Raji (cell line): ENCODE results near the gene LACC1.

Experiments
- POLR2A ChIP-seq: IDR thresholded peaks from 2 replicates; pipeline ENCODE4 v1.6.1; 2011; ENCODE audit warnings: low read depth, low read length, control low read depth; ENCODE audit not compliant: insufficient read depth

Gene LACC1

DNA sequence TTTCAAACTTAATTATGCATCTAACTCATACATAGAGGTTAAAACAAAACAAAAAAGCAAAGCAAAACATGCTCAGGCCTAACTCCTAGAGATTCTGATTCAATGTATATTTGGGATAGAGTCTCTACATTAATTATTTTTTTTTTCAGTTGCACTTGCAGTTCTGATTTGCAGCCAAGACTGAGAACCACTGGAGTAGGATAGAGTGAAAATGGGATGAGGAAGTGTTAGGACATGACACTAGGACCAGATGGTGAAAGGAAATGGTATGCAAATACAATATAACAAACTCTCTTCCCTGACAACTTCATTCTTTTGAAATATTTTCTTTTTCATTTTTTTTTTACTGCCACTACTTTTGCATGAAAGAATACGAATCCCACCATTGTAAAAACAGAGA, 1.9 kb upstream of the LACC1 start:
- TF ChIP-seq POLR2A = no peak

DNA sequence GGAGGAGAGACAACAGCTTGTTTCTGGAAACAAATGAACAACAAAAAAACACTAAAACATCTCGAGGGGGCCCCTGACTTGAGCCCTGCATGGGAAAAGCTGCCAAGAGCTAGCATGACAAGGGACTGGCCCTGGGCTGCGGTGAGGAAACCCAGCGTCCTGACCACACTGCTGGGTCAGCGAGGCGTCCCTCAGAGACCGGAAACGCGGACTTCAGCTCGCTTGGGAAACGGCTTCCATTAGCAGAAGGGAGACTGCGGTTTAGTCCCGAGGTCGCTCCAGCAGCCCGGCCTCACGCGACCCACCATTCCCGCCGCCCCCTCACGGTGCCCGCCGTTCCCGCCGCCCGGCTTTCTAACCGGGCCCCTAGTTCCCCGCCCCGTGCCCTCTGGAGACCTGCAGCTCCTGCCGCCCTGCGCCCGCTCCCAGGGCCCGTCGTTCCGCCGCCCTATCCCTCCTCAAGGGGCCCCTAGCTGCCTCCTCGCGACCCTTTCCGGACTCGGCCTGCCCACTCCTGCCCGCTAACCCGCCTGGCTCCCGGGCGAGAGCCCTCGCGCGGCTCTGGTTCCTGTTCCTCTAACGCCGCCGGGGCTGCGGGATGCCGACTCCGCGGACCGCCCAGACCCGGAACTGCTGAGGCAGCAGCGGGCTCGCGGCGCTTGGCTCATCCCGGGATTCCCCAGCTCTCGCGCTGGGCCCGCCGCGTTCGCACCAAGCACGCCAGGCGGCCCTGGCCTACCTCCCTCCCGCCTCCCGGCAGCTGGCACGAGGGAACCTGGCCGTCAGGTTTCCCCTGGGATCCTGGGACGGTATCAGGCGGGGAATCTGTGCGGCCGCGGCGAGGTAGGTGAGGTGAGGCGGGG, 581 bp upstream of the LACC1 start, which contains the start of gene CCDC122:
Gene CCDC122, minus strand, starts transcription at position 849 of the 863 bp plus-strand sequence. CDS start 10,364 bp downstream, outside the sequence.
- peak; percentile 68; the same call in 1 of the 2 replicates for TF ChIP-seq POLR2A

DNA sequence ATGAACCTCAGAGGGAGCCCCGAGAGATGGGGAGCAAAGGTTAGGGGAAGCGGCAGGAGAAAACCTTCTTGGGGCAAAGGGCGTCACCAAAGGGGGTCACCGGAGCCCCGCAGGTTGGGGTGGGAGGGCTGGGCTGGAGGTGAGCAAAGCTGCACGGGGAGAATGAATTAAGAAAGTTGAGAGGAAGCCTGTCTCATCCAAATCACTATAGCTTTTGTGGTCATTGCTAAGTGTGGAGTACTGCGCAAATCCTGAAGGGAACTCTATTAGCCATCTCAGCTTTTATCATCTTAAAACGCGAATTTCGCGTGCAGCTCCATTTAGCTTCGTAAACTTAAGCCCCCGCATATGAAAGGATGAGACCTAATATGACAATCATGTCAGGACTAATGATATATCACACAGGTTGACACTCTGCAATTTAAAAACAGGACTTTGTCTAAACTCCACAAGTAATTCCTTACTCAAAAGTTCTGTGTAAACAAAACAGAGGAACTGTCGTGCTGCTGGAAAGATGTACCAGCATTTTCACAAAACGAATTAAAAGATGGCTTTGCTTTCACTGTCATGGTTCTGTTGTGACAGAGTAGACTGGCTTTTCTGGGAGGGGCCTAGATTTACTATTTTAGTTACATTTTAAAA, 631 bp downstream of the LACC1 start:
- TF ChIP-seq POLR2A = no peak

DNA sequence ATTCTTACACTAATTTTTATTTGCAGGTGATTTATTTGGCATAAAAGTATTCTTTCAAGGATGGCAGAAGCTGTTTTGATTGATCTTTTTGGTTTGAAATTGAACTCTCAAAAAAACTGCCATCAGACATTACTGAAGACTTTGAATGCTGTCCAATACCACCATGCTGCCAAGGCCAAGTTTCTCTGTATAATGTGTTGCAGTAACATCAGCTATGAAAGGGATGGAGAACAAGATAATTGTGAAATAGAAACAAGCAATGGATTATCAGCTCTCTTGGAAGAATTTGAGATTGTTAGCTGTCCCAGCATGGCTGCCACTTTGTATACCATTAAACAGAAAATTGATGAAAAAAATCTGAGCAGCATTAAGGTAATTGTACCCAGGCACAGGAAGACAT, 1.2 kb downstream of the LACC1 start:
- TF ChIP-seq POLR2A = no peak

DNA sequence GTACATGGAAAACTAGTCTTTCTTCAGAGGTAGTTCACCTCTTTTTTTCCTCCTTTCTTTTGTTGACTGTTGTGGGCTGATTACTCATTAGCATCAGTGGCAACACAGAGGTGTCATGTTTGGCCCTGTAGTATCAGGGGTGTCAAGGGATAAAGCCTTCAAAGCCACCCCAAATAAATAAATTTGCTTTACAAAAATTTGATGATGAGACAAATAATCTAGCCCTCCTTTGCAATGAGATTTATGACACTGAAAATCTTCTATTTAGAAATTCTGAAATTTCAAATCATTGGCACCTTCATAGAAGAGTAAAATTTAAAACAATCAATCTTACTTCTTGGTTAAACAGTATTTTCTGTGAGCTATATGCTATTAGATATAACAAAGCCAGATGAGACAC, 1.9 kb downstream of the LACC1 start:
- no peak for TF ChIP-seq POLR2A

DNA sequence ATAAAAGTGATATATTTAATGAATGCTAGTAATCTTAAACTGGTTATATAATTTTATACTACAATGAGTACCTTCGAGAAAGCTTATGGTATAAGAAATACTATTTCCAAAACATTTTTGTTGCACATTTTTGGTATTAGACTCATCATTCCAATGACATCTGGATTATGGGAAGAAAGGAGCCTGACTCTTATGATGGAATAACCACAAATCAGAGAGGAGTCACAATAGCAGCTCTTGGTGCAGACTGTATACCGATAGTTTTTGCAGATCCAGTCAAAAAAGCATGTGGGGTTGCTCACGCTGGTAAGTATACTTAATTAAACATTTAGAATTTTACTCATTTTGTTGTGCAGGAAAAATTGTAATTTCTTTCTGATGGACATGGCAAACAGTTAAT, 3.9 kb downstream of the LACC1 start:
- no peak for TF ChIP-seq POLR2A

DNA sequence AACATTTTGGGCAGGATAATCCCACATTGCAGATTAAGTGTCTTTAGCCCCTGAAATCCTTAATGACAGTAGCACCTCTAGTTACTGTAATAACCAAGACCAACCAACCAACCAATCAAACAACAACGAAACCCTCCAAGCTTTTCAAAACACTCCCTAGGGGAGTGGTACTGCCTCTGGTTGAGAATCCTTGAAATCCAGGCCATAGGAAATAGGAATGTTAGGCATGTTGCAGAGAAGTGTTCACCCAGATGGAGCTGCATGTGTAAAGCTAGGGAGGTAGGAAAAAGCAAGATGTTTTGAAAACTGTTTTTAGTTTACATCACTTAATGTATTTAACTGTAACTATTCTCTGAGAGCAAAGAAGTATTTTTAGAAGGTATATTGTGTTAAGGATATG, 4.5 kb downstream of the LACC1 start:
- no peak for TF ChIP-seq POLR2A

DNA sequence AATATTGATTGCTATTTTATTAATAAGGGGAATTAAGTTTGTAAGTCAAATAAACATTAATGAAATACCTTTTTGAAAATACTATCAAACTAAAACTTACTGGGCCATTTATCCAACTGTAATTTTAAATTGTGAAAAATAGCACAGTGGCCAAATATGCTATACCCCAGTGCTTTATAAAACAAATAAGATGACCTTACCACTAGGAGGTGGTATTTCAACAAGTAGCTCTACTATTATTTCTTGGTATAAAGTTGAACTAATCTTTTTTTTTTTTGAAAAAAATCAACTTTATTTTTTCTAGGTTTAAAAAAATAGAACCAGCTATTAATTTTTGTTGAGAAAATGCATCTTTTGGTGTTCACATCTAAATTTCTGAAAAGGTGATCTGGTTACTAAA, 14.7 kb downstream of the LACC1 start:
- TF ChIP-seq POLR2A = no peak

DNA sequence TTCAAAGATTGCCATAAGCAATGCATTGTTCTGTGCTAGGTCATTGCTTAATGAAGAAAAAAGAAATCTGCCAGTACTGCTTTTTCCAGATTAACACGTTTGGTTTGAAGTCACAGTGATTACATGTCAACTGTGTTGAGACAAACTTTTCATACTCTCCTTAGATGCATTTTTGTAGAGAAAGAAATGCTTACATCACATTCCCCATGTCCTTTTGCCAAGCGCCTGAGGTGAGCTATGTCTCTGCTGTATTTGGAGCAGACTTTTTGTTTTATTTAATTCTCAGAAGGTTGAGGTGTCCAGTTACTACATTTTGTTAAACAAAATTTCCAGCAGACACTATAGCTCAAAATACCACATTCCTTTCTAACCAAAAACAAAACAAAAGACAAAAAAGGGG, 16.2 kb downstream of the LACC1 start:
- no peak for TF ChIP-seq POLR2A

DNA sequence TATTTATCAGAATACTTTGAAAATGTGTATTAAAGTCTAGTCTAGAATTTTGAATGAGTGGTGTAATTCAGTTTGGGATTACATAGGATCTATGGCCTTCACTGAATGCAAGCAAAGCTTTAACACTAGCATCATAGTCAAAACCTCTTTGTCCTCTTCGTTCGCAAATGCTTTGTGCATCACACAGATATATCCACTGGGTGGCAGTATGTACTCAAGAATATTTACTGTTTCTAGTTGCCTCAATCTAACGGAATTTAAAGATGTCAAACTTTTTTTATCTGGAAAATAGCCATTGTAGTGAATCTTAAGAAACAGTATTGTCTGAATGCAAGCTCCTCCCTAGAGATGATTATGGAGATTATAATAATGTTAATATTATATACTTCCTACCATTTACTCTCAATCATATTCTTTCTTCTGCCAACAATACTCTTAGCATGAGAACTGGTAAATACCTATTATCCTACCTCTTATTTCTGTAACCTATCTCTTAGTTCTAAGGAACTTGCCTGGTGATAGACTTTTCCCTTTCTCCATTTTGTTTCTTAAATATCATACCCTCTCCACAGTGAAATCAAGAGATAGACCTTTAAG, 25.8 kb downstream of the LACC1 start:
- TF ChIP-seq POLR2A = no peak

DNA sequence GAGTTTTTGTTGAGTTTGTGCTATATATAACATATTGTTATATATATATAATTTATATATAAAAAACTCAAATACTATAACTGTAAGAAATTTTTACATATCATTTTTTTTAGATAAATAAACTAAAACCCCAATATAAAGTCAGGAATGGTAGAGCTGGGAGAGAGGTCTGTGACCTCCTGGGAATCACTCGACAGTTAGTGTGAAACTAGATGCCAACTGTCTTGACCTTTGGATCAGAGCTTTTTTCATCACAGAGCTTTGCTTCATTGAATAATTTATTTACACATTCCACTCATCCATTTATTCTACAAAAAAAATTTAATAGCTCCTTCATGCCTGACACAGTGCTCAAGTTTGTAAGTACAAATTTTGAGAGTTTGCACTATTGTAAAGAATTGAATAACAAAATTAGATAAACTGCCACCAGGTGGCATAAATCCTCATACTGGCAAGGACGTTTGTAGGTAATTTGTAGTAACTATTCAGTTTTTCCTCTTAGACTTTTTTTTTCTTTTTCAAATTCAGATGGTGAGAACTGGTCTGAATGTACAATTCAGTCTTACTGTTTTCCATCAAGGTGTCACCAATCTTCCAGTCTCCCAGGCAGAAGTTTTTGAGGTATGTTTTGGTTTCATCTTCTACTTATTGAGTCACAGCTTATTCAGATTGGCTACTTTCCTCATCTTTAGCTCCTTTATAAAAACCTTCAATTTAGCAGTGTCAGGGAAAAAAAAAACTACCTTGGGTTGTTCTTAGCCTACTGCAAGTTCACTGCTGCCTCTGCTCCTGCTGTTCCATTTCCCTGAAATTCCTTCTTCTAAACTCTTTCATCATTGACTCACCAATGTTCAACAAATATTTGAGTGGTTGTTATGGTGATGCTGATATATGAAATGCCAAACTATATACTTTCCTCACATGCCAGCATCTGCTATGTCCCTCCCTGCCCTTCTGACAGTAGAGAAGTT, 28.7 kb downstream of the LACC1 start:
- TF ChIP-seq POLR2A = no peak

DNA sequence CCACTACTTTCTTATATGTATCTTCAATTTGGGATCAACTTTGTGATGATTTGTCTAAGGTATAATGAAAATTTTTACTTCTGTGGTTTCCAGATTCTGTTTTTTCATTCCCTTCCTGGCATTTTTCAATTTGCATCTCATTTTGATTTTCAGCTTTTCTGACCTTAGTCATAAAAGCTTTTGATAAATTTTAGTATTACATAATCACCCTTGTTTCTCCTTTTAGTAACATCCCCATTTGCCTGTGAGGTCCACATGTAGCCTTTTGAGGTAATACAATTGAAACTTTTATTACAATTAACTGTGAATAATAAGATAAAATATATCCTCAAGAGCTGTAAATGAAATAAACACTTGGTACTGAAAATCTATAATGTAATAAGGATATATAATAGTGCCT, 31.2 kb downstream of the LACC1 start:
- TF ChIP-seq POLR2A = no peak

DNA sequence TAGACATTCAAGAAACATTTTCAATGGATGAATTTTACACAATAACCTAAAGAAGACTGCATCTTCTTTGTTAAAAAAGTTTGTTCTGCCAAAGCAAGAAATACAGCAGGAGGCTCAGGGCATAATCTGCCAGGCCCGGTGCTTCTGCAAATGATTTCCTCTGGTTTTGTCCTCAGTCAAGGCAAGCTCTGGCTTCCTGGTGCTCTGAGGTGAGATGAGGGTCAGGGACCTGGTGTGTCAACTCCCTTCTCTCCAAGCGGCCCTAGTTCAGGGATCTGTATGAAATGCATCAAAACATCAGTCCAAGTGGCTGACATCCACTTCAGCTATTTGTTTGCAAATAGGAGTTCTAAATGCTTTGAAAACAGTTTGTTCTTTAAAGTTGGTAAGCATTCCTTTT, 31.6 kb downstream of the LACC1 start:
- no peak for TF ChIP-seq POLR2A

DNA sequence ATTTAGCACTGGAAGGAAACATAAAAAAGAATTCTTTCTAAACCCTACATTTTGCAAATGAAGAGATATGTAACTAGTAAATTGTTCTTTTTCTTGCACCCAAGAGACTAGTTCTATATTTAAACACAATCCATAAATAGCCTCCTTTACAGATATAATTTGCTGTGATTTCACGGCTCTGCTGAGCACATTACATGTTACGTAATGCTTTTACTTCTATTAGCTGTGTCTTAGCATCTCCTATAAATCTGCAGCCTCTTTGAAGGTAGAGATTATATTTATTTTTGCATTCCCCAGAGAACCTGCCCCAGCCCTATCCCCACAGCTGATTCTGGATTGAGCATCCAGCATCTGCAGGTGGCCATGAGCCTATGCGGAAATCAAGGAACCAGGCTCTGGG, 32.2 kb downstream of the LACC1 start:
- no peak for TF ChIP-seq POLR2A

DNA sequence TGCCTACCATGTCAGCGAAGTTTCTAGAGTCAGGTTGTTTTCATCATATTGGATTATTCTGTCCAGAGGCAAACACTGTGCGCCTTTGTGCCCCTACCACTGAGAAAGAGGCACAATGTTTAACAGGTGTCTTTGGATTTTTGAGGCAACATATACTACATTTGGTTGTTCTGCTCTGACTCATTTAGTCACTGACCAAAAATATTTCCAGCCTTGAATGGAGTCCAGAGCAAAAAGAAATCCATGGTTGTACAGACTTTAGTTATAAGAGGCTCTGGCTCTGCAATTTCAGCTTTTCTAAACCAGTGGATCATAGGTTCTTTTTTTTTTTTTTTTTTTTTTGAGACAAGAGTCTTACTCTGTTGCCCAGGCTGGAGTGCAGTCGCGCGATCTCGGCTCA, 35.7 kb downstream of the LACC1 start:
- no peak for TF ChIP-seq POLR2A
